Ascending aorta (tissue), 2 donors: ENCODE measurements around the gene MAP3K5. TPM values are rescaled to one million over a fixed set of nuclear protein-coding genes. Genes with fewer than 3 reads are reported as not detected.
A peak's percentile ranks its signal among the peaks of the same experiment; 100 is the strongest.

Experiments used
- DNase-seq, 2 donors: peaks; one replicate each; pipeline ENCODE4 v3.0.0-alpha.2; 2019; ENCODE audit warnings: low spot score in 2 of 2
- H3K27ac ChIP-seq, 2 donors: fragments of 200-600 bp; sonication (generic); one replicate each; pipeline ENCODE4 v1.5.1; 2016 to 2017; ENCODE audit warnings: mild to moderate bottlenecking in 1 of 2
- H3K27me3 ChIP-seq: fragments of 200-600 bp; sonication (generic); one replicate; pipeline ENCODE4 v1.5.1; 2017
- H3K36me3 ChIP-seq, 2 donors: fragments of 200-600 bp; sonication (generic); one replicate each; pipeline ENCODE4 v1.5.1; 2016
- H3K4me1 ChIP-seq, 2 donors: fragments of 200-600 bp; sonication (generic); one replicate each; pipeline ENCODE4 v1.5.1; 2016 to 2017; ENCODE audit warnings: mild to moderate bottlenecking in 1 of 2
- H3K4me3 ChIP-seq, 2 donors: fragments of 200-600 bp; sonication (generic); one replicate each; pipeline ENCODE4 v1.5.1; 2016 to 2017; ENCODE audit warnings: mild to moderate bottlenecking in 1 of 2
- H3K9me3 ChIP-seq, 2 donors: fragments of 200-600 bp; sonication (generic); one replicate each; pipeline ENCODE4 v1.5.1; 2016
- intact Hi-C: fragments of 100-400 bp; cut with DNase I; formaldehyde crosslinking; loops from one replicate; pipeline ENCODE4 v1.15.1; 2023
- total RNA-seq: library from RNA; depleted of rRNA; stranded (reverse); fragments of >200 nt; gene quantifications from one replicate; pipeline ENCODE4 v1.1.0, GENCODE V29; 2016
- TF ChIP-seq, protein P1 (sequence below), 3 experiments: fragments of 200-600 bp in 2 of 3; fragments of 450-650 bp in 1 of 3; sonication (generic) in 2 of 3; IDR thresholded peaks; one replicate each; pipeline ENCODE4 v1.5.1; 2016 to 2019; ENCODE audit warnings: antibody characterized with exemption in 3 of 3, mild to moderate bottlenecking in 1 of 3, moderate library complexity in 1 of 3

The MAP3K5 gene
- total RNA-seq, 1 donor from 2014 or later, result 40.9 TPM

DNA sequence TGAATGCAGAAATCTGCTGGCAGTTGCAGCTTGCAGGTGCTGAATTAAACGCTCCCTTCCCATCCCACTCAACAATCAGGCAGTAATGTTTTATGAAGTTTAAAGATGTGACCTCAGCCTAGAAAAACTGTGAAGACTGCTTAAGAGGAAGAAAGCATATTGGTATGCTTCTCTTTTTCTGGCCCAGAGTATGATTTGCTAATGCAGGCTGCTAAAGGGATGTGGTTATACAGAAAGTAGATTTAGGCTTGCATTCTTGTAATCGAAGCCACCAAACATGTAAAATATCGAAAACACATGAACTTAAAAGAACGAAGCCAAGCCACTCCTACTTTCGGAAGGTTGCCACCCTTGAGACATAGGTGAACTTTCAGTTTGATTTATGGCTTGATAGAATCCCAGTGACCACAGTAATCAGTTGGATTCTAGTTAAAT is 40.7 kb downstream of the MAP3K5 start:
- intact Hi-C loops, result no loop called here
- TF ChIP-seq, protein P1, sequence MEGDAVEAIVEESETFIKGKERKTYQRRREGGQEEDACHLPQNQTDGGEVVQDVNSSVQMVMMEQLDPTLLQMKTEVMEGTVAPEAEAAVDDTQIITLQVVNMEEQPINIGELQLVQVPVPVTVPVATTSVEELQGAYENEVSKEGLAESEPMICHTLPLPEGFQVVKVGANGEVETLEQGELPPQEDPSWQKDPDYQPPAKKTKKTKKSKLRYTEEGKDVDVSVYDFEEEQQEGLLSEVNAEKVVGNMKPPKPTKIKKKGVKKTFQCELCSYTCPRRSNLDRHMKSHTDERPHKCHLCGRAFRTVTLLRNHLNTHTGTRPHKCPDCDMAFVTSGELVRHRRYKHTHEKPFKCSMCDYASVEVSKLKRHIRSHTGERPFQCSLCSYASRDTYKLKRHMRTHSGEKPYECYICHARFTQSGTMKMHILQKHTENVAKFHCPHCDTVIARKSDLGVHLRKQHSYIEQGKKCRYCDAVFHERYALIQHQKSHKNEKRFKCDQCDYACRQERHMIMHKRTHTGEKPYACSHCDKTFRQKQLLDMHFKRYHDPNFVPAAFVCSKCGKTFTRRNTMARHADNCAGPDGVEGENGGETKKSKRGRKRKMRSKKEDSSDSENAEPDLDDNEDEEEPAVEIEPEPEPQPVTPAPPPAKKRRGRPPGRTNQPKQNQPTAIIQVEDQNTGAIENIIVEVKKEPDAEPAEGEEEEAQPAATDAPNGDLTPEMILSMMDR (IDR thresholded peaks at IDR 0.05), result no peak

GRCh38 chr6:136750696-136751521 is 41.4 kb downstream of the MAP3K5 start:
- Histone ChIP-seq H3K4me1 (peaks cover 0 to 38% of the 10 kb centered on the region in 2 donors), H3K27ac (peak overlapping the region; percentile 54 to 70)

More for the DNA sequence above, 40.7 kb downstream of the MAP3K5 start:
- Histone ChIP-seq H3K4me3 (peak overlapping the region in 1 of 2 donors; percentile 31), H3K27me3 (no peaks in the 10 kb centered on the region), H3K4me1 (peaks cover under 1 to 41% of the 10 kb centered on the region in 2 donors), H3K27ac (peak overlapping the region; percentile 54 to 70), H3K36me3 (no peaks in the 10 kb centered on the region), H3K9me3 (no peaks in the 10 kb centered on the region)
- no peak for DNase-seq

GRCh38 chr6:136749359-136749997 is 42.8 kb downstream of the MAP3K5 start:
- TF ChIP-seq, protein P1 (IDR thresholded peaks at IDR 0.05), result no peak
- Histone ChIP-seq H3K36me3 (no peaks in the 10 kb centered on the region), H3K9me3 (no peaks in the 10 kb centered on the region), H3K27me3 (no peaks in the 10 kb centered on the region), H3K4me1 (peaks cover 2 to 38% of the 10 kb centered on the region in 2 donors), H3K27ac (peak overlapping the region; percentile 54 to 70), H3K4me3 (no peak overlapping the region)
- no peak for DNase-seq
- intact Hi-C loops, result no loop called here

More at GRCh38 chr6:136750696-136751521, 41.4 kb downstream of the MAP3K5 start:
- Histone ChIP-seq H3K27me3 (no peaks in the 10 kb centered on the region), H3K9me3 (no peaks in the 10 kb centered on the region), H3K4me3 (peak overlapping the region; percentile 16 to 31), H3K36me3 (no peaks in the 10 kb centered on the region)
- intact Hi-C loops, result no loop called here
- no peak for DNase-seq
- TF ChIP-seq, protein P1 (IDR thresholded peaks at IDR 0.05), result no peak

DNA sequence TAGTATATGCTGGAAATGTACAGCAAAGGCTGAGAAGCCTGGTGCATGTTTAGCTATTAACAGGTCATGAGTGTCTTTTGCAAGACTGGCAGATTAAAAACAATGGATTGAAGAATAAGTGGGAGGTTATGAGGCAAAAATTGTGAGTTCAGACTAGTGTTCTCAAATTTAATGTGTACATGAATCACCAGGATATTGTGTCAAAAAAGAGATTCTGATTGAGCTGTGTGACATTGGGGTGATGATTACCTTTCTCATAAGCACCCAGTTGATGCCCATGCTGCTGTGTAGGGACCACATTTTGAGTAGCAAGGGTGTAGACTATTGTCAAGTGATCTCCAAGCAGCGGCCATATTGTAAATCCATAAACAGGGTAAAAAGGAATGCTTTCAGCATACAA is 44.8 kb downstream of the MAP3K5 start:
- H3K36me3 ChIP-seq, result no peaks in the 10 kb centered on the region
- H3K27ac ChIP-seq, result peak overlapping the region in 1 of 2 donors; percentile 34
- no peaks in the 10 kb centered on the region for H3K27me3 ChIP-seq
- no peaks in the 10 kb centered on the region for H3K9me3 ChIP-seq
- no peak for DNase-seq
- H3K4me3 ChIP-seq, result no peak overlapping the region
- TF ChIP-seq, protein P1 (IDR thresholded peaks at IDR 0.05), result no peak
- intact Hi-C loops, result no loop called here
- peaks cover 3 to 34% of the 10 kb centered on the region in 2 donors for H3K4me1 ChIP-seq

- no peaks in the 10 kb centered on the region for H3K9me3 ChIP-seq
- no peaks in the 10 kb centered on the region for H3K36me3 ChIP-seq
- TF ChIP-seq, protein P1 (IDR thresholded peaks at IDR 0.05), result no peak
- H3K27ac ChIP-seq, result peak overlapping the region; percentile 50 to 60
- H3K27me3 ChIP-seq, result no peaks in the 10 kb centered on the region
- H3K4me1 ChIP-seq, result peaks cover 3 to 21% of the 10 kb centered on the region in 2 donors
- intact Hi-C loops, result no loop called here
- peak overlapping the region in 1 of 2 donors; percentile 44 for H3K4me3 ChIP-seq
- no peak for DNase-seq
These were observed 47.0 kb downstream of the MAP3K5 start for GRCh38 chr6:136745300-136745699.
